Skin epidermis (tissue), 12 donors: ENCODE results near the gene FCN2.

Source experiments
- H3K27ac ChIP-seq, 21 experiments: fragments of 200-600 bp; sonication (generic) in 11 of 21; one replicate each; pipeline ENCODE4 v1.5.0; 2020; ENCODE audit warnings: mild to moderate bottlenecking in 3 of 21, inconsistent platforms in 2 of 21, moderate library complexity in 2 of 21
- H3K4me3 ChIP-seq, 7 experiments: fragments of 200-600 bp; sonication (generic) in 2 of 7; one replicate each; pipeline ENCODE4 v1.5.0; 2020; ENCODE audit warnings: inconsistent platforms in 2 of 7, mild to moderate bottlenecking in 2 of 7, moderate library complexity in 1 of 7

The FCN2 gene

DNA sequence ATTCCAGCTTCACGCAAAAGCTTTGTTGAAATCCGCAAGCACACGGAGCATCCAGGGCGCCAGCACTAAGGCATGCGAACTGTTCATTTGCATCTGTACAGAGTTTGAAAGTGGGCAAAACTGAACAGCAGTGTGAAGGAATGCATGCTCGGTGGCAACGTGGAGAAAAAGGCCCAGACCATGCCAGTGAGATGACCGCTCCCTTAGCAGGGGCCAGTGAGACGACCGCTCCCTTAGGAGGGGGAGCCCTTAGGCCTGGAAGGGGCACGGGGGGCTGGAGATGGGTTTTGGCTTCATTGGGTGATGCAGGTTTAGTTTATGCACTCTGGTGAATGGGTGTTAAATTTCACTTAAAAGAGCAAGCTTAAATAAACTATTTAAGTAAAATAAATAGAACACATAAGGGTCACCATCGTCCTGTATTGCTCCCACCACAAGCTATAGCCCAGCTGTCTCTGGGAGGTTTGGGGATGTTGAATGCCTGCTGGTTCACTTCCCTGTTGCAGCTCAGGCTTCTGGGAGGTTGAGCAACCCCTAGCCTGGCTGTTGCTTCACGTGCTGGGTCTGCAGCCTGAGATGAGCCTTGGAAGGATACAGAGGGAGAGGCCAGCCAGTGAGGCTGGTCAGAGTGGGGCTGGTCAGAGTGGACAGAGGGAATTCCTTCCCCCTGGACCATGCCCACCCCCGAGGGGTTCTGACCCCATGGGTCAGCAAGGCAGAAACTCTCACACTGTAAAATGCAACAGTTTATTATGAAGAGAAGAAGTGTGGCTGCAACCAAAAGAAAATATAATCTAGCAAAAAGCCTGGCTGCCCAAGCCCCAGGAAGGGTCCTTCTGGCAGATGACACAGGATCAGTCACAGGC, 41.7 kb downstream of the FCN2 start:
- Histone ChIP-seq H3K4me3 (no peak overlapping the region), H3K27ac (peak overlapping the region in 2 of 21 experiments; percentile 10 to 30)

DNA sequence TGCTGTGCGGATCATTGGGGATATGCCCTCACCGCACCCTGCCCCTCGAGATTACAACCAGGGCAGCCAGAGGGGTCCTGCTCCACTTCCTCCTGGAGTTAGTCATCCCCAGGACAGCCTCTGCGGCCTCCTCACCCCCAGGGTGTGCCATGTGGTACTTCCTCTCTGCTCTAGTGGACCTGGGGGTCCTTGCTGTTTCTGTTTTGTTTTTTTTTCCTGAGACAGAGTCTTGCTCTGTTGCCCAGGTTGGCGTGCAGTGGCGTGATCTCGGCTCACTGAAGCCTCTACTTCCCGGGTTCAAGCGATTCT, 42.3 kb downstream of the FCN2 start:
- H3K27ac ChIP-seq, result peak overlapping the region in 2 of 21 experiments; percentile 10 to 30
- H3K4me3 ChIP-seq, result no peak overlapping the region

DNA sequence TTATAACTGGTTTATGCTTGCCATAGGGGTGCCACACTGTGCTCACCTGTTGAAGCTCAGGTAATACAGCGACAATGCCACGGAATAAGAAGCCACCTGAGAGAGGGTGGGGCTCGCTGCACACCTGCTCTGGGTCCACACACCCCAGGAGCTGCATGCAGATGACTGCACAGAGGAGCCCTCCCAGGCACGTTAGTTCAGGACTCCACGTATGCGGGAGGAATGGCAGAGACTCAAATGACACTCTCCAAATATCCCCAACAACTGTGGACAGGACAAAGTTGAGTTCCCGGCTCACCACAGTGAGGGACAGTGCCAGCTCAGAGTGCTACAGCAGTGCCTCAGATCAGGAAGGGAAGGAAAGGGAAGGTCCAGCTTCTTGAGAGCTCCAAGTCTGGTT, 42.9 kb downstream of the FCN2 start:
- no peak overlapping the region for H3K4me3 ChIP-seq
- no peak overlapping the region for H3K27ac ChIP-seq

DNA sequence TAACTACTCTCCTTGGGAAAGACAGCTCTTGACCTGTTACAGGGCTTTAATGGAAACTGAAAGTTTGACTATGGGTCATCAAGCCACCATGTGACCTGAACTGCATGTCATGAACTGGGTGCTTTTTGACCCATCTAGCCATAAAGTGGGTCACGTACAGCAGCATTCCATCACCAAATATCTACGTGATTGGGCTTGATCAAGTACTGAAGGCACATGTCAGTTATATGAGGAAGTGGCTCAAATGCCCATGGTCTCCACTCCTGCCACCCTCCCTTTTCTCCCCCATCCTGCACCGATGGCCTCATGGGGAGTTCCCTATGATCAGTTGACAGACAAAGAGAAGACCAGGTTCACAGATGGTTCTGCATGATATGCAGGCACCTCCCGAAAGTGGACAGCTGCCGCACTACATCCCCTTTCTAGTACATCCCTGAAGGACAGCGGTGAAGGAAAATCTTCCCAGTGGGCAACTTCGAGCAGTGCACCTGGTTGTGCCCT, 44.5 kb downstream of the FCN2 start:
- Histone ChIP-seq H3K4me3 (no peak overlapping the region), H3K27ac (no peak overlapping the region)

DNA sequence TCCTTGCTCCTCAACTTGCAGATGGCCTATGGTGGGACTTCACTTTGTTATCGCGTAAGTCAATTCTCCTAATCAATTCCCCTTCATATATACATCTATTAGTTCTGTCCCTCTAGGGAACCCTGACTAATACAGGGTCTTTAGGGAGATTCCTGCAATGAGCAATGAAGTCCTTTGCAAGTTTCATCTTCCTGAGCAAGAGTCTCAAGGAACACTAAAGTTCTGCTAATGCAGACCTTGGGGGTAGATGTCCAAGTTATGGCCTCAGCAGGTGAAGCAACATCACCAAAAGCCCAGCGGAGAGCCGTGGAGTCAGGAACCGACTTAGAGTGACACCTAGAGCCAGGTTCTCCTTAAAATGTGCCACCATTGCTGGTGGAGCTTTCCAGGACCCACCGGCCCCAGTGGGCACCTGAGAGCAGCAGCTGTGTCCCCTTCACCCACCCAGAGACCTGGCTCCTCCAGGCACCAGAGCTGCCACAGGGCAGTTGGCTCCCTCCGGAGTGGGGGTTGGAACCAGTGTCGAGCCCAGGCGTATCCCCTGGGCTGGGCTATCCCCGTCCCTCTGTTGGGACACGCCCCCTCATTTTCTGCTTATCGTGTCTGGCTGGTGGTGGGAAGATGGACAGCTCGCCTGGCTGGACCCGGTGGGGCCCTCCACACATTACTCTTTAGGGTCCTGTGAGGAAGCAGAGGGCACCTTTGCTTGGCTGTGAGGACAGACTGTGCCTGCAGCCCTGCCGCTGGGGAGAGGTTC, 48.0 kb downstream of the FCN2 start:
- Histone ChIP-seq H3K4me3 (no peak overlapping the region), H3K27ac (peak overlapping the region in 2 of 21 experiments; percentile 34 to 46)

DNA sequence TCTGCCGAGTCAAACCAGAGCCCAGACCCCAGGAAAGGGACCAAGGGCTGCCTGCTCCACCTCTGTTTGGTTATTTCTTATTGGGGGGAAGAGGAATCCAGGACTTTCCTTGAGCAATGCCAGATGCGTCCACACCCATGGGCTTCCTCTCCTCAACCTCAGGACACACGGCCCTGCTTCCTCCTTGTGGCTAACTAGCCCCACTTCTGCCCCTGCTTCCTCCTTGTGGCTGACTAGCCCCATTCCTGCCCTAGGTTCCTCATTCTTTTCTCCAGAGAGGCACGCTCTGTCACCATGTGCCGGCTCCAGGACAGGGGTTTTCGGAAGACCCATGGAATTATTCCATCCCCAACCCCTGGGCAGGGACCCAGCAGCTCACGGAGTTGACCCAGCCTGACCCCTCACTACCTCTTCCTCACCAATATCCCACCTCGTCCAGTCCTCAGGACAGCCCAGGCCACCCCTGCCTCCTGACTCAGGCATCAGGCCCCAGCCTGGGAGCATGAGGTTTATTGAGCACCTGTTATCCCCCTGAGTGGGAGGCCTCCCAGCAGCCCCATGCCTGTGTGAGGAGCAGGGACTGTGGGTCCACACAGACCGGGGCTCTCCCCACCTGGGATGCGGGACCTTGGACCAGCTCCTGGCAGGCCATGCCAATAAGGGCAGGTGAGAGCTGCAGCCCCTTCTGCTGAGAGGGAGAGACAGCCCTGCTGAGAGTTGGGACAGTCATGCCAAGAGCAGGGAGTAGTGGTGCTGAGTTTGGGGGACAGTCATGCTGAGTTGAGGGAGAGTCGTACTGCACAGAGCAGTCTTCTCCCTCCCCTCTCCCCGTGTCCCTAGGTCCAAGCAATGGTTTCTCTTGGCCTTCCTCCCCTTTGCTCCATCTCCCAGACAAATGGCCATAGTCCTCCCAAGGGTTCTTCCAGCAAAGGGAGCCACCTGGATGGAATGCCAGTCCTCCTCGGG, 48.9 kb downstream of the FCN2 start:
- Histone ChIP-seq H3K27ac (peak overlapping the region in 2 of 21 experiments; percentile 34 to 46), H3K4me3 (no peak overlapping the region)

DNA sequence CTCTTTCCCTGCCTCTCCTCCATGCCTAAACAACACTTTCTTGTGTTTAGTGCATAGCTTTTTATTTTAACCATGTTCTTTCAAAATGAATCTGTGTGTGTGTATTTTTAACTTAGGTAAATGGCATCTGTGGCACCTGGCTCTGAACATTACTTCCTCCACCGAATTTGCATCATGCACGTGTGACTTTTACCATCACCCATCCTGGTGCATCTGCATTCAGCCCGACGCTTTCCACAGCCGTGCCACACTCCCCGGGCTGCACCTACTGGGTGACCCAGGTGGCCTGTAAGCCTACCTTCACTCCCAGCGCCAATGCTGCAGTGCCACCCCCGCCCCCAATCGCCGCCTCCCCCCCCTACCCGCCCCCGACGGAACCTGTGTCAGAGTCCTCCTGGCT, 49.8 kb downstream of the FCN2 start:
- Histone ChIP-seq H3K4me3 (no peak overlapping the region), H3K27ac (no peak overlapping the region)

DNA sequence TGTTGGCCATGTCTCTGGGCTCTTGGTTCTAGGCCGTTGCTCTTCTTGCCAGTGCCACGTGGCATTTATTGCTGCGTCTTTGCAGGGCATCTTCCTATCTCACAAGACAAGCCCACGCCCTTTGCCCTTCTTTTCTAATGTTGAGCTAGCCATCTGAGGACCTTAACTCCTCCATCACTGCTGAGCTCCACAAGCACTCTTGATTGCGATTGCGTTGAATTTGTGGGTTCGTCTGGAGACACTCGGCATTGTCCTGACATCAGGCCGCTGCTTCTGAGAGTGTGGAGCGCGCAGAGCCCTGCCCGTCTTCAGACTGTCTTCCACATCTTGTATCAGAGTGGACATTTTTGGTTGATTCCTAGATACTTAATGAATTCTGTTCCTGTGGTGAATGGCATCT, 51.6 kb downstream of the FCN2 start:
- Histone ChIP-seq H3K27ac (no peak overlapping the region), H3K4me3 (no peak overlapping the region)

DNA sequence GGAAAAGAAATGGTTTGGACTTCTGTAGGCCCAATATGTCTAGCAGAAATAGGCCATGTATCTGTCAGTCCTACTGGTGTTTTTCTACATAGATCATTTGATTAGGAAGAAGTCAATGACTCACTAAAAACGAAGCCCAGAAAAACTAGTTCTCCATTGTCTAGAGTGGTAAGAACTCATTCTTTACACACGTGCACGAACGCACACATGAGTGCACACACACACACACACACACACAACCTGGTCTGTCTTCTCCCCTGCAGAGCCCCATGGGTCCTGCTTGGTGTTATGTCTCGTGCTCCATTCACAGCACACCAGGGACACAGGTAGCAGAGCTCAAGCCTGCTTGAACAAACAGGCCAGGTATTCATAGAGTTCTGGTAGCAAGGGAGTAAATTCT, 52.0 kb downstream of the FCN2 start:
- Histone ChIP-seq H3K27ac (no peak overlapping the region), H3K4me3 (no peak overlapping the region)

DNA sequence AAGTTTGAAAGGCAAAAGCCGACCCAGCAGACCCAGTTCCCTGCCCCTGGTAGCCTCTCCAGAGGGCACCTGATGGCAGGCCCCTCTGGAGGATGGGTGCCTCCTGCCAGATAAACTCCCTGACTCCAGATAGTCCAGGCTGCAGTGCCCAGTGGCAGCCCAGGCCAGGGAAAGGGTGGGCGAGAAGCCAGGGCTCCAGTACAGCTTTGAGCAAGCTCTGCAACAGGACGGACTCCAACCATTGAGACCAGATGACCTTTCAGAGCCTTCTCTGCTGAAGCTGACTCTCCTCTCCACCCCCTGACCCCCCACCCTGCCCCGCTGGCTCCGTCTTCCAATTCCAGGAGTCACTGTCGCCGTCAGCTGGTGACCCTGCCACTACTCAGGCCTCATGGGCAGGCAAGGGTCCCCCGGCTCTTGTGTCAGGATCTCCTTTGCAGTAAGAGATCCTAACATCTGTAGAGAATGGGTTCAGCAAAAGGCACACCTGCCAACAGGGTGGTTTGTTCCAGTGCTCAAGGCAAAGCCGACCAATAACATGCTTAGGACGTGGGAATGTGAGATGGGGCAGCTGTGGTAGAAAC, 52.6 kb downstream of the FCN2 start:
- Histone ChIP-seq H3K27ac (no peak overlapping the region), H3K4me3 (no peak overlapping the region)

DNA sequence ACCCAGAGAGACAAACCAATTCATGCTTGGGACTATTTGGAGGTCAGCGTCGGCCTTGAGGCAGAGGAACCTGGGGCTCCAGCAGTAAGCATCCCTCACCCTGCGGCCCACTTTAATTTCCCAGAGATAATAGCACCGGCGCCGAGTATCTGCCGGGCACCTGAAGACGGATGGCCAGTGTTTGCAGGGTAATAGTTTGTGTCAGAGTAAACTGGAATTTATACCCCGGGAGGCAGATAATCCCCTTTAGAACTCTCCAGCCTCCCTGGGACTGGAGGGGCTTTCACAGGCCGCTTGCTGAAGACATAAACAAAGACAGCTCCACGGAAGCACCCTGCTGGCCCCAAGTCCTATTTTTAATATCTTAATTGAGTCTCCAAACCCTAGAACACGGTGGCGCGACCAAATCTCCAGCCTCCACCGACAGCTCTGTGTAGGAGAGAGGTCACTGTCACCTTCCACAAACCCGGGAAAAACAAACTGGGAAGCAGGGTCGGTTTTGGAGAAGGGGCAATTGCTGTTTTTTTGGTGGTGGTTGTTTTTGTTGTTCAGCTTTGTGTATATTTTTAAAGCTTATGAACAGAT, 54.5 kb downstream of the FCN2 start:
- no peak overlapping the region for H3K27ac ChIP-seq

DNA sequence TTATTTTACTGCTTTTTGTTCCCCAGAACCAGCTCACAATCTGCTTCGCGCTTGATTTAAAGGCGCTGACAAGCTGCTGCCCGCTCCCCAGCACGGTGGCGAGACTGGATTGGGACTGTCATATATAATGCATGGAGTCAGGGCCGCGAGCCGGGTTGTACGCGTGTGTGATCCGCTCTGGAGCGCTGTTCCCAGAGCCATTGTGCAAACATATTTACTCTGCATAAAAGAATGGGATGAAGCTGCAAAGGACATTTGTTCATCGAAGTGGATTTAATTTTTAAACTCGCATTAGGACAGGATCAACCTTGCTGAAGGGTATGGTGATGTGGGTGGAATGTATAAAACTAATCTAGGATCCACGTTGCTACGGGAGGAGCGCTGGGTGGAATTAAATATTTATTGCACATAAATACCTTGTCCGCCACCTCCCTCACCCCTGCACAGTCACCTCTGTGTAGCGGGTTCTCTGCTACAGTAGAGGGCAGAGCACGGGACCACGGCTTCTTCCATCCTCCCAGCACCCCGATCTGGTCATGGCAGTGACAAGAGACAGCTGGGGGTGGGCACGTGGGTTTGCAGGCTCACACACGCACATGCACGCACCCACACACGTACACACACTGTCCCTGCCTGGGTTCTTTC, 55.2 kb downstream of the FCN2 start:
- H3K27ac ChIP-seq, result peak overlapping the region in 4 of 21 experiments; percentile 4 to 37 (median 26)

More for the DNA sequence above, 54.5 kb downstream of the FCN2 start:
- no peak overlapping the region for H3K4me3 ChIP-seq

DNA sequence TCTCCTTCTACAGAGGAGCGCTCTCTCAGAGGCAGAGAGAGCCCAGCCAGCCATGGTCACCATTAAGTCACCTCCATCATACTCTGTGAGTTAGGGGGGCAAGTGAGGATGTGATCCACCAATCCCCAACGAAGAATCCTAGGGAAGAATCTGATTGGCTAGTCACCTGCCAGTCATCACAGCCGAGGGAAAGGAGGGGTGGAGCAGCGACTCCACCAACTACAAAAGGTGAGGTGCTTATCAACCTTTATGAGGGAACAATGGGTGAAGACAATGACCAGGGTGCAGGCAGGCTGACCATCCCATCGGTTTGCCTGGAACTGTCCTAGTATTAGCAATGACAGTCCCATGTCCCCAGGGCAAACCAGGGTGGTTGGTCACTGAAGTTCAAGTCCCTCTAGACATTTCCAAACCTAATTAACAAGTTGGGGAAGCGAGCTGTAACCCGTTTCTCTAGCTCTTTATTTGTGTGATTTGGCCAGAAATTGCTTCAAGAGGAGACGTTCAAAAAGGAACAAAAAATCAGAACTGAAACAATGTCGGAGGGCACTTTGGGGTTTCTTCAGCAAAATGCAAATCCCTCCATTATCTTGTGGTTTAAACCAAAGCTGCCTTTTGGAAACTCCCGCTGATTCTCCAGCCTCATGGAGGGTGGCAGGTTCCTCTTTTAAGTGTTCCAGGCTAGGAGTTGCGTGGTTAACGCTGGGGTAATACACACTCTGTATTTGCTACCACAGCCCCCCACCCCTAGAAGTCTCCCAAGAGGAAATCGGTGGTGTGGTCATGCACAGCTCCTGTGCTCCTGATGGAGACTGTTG, 55.9 kb downstream of the FCN2 start:
- Histone ChIP-seq H3K27ac (peak overlapping the region in 4 of 21 experiments; percentile 4 to 37 (median 26)), H3K4me3 (no peak overlapping the region)

More for the DNA sequence above, 55.2 kb downstream of the FCN2 start:
- H3K4me3 ChIP-seq, result no peak overlapping the region
